Gastroesophageal sphincter (tissue), 4 donors: Measurements from ENCODE around the gene ARHGDIB. TPM values are rescaled to one million over a fixed set of nuclear protein-coding genes. Genes with fewer than 3 reads are reported as not detected.

Experiments used
- ATAC-seq: fragments of 150-250 bp; one replicate; pipeline ENCODE4 v1.9.1; 2016; ENCODE audit warnings: mild to moderate bottlenecking, moderate library complexity
- H3K27ac ChIP-seq, 4 donors: fragments of 200-600 bp; sonication (generic) in 3 of 4; 1 replicate in 3 of 4; 2 replicates in 1 of 4; pipeline ENCODE4 v1.5.1; 2016 to 2019
- H3K27me3 ChIP-seq: fragments of 200-600 bp; sonication (generic); one replicate; pipeline ENCODE4 v1.5.1; 2019
- H3K36me3 ChIP-seq, 2 donors: fragments of 200-600 bp; sonication (generic); one replicate each; pipeline ENCODE4 v1.5.1; 2019; ENCODE audit warnings: control low read depth in 1 of 2
- H3K4me1 ChIP-seq, 3 donors: fragments of 200-600 bp; sonication (generic); 1 replicate in 2 of 3; 2 replicates in 1 of 3; pipeline ENCODE4 v1.5.1; 2016 to 2019; ENCODE audit warnings: control low read depth in 2 of 3
- H3K4me3 ChIP-seq, 2 donors: fragments of 200-600 bp; sonication (generic); one replicate each; pipeline ENCODE4 v1.5.1; 2019; ENCODE audit warnings: mild to moderate bottlenecking in 1 of 2, moderate library complexity in 1 of 2
- H3K9me3 ChIP-seq, 3 donors: fragments of 200-600 bp; sonication (generic); one replicate each; pipeline ENCODE4 v1.5.1; 2017 to 2019; ENCODE audit warnings: control low read depth in 2 of 3
- CTCF ChIP-seq, 4 experiments: fragments of 200-600 bp in 2 of 4; fragments of 450-650 bp in 2 of 4; sonication (generic) in 1 of 4; IDR thresholded peaks; one replicate each; pipeline ENCODE4 v1.5.1; 2017 to 2019; ENCODE audit warnings: antibody characterized with exemption in 4 of 4, mild to moderate bottlenecking in 2 of 4, moderate library complexity in 2 of 4
- EP300 ChIP-seq: sonication (generic); formaldehyde crosslinking; IDR thresholded peaks from one replicate; pipeline ENCODE4 v1.6.1; 2017; ENCODE audit warnings: antibody characterized with exemption, mild to moderate bottlenecking
- POLR2A ChIP-seq, 2 donors: fragments of 450-650 bp; IDR thresholded peaks; one replicate each; pipeline ENCODE4 v1.6.1; 2017; ENCODE audit warnings: antibody characterized with exemption in 2 of 2, mild to moderate bottlenecking in 2 of 2, moderate library complexity in 1 of 2
- POLR2AphosphoS5 ChIP-seq: sonication (generic); formaldehyde crosslinking; IDR thresholded peaks from one replicate; pipeline ENCODE4 v1.6.1; 2017; ENCODE audit warnings: antibody characterized with exemption
- WGBS, 2 donors: methylation state at CpG; one replicate each; pipeline ENCODE4 v1.1.5; 2018; ENCODE audit warnings: low coverage in 1 of 2; 5-methylcytosine and 5-hydroxymethylcytosine counted together
- total RNA-seq, 4 donors: library from RNA; depleted of rRNA; stranded (reverse); fragments of >200 nt; gene quantifications; one replicate each; pipeline ENCODE4 v1.1.0, GENCODE V29; 2016

The ARHGDIB gene
- total RNA-seq, 4 donors from 2014 or later, result 22.4 to 108 (median 74.2) TPM

- TF ChIP-seq CTCF (IDR thresholded peaks at IDR 0.05), result no peak
- TF ChIP-seq POLR2A (IDR thresholded peaks at IDR 0.05), result no peak
- TF ChIP-seq POLR2AphosphoS5, result no peak
- no peak for TF ChIP-seq EP300
- ATAC-seq, result no peak
- no peak overlapping the region for H3K4me3 ChIP-seq
- no peak overlapping the region for H3K27ac ChIP-seq
- H3K9me3 ChIP-seq, result no peaks in the 10 kb centered on the region
- H3K36me3 ChIP-seq, result no peaks in the 10 kb centered on the region
- 77 to 97% methylated on average over 3 of the region's 3 CpGs for WGBS, 2 donors
- no peaks in the 10 kb centered on the region for H3K27me3 ChIP-seq
- peaks cover 14 to 38% (median 18%) of the 10 kb centered on the region in 3 donors for H3K4me1 ChIP-seq
Observed at GRCh38 chr12:14997998-14998397, 36.6 kb upstream of the ARHGDIB start.

GRCh38 chr12:14995583-14996425, 34.4 kb upstream of the ARHGDIB start:
- TF ChIP-seq CTCF (IDR thresholded peaks at IDR 0.05) (peak; percentile 51 to 74 (median 64)), EP300 (no peak)
- H3K9me3 ChIP-seq, result no peaks in the 10 kb centered on the region
- no peak overlapping the region for H3K4me3 ChIP-seq
- H3K4me1 ChIP-seq, result peaks cover 9 to 24% (median 12%) of the 10 kb centered on the region in 3 donors
- WGBS, 2 donors, result 87 to 90% methylated on average over 3 of the region's 3 CpGs
- H3K27ac ChIP-seq, result peak overlapping the region in 3 of 4 donors; percentile 41 to 68 (median 67)
- peak; percentile 6 for ATAC-seq
- no peaks in the 10 kb centered on the region for H3K27me3 ChIP-seq
- no peaks in the 10 kb centered on the region for H3K36me3 ChIP-seq

- Histone ChIP-seq H3K9me3 (no peaks in the 10 kb centered on the region), H3K4me1 (peaks cover 9 to 24% (median 12%) of the 10 kb centered on the region in 3 donors), H3K27me3 (no peaks in the 10 kb centered on the region), H3K4me3 (no peak overlapping the region), H3K27ac (peak overlapping the region in 3 of 4 donors; percentile 41 to 68 (median 67)), H3K36me3 (no peaks in the 10 kb centered on the region)
- no peak for ATAC-seq
- WGBS, 2 donors, result 46 to 63% methylated on average over 3 of the region's 3 CpGs
- TF ChIP-seq CTCF (IDR thresholded peaks at IDR 0.05), result no peak
- no peak for TF ChIP-seq EP300
- no peak for TF ChIP-seq POLR2A (IDR thresholded peaks at IDR 0.05)
- TF ChIP-seq POLR2AphosphoS5, result no peak
Observed at GRCh38 chr12:14994610-14995009, 33.2 kb upstream of the ARHGDIB start.

DNA sequence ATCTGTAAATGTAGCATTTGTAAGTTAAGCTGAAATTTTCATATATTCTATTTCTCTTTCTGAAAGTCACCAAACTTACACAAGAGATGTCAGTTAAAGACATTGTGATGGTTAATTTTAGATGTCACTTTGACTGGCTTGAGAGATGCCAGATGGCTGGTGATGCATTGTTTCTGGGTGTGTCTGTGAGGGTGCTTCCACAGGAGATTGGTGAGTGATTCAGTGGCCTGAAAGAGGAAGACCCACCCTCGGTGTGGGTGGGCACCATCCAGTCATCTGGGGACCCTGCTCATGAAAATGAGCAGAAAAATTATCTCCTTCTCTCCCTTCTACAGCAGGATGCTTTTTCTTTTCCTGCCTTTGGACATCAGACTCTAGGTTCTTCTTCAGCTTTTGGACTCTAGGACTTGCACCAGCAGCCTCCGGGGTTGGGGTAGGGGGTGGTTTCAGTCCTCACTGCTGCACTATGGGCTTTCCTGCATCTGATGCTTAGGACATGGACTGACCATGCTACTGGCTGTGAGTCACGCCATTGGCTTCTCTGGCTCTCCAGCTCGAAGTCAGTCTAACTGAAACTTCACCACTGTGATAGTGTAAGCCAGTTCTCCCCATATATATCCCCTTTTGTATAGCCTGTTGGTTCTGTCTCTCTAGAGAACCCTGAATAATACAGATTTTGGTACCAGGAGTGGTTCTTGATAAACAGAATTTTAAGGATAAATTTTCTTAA, 32.3 kb upstream of the ARHGDIB start:
- Histone ChIP-seq H3K4me3 (no peak overlapping the region), H3K36me3 (no peaks in the 10 kb centered on the region), H3K9me3 (no peaks in the 10 kb centered on the region), H3K27ac (peak overlapping the region in 3 of 4 donors; percentile 41 to 68 (median 67)), H3K4me1 (peaks cover 9 to 20% (median 12%) of the 10 kb centered on the region in 3 donors), H3K27me3 (no peaks in the 10 kb centered on the region)
- no peak for ATAC-seq
- WGBS, 2 donors, result 48 to 60% methylated on average over 3 to 4 of the region's 4 CpGs
- TF ChIP-seq POLR2A (IDR thresholded peaks at IDR 0.05) (no peak), CTCF (IDR thresholded peaks at IDR 0.05) (no peak), EP300 (no peak), POLR2AphosphoS5 (no peak)
